Naive thymus-derived CD4-positive, alpha-beta T cell (primary cell): Measurements from ENCODE around the gene OR10A2. TPM values are rescaled to one million over a fixed set of nuclear protein-coding genes. Genes with fewer than 3 reads are reported as not detected.
"Not testable (repeated sequence)": the region's sequence is repeated elsewhere in the genome, so short reads cannot be mapped to it uniquely, and the experiment has no call there.

ENCODE experiments used
- ATAC-seq: fragments of 150-1000 bp; cut with Tn5 transposase; 2 replicates; pipeline ENCODE4 v1.10.0; 2021; ENCODE audit warnings: mild to moderate bottlenecking, moderate library complexity
- CTCF ChIA-PET: fragments of 350-600 bp; sonication (Branson Sonifier 250); formaldehyde crosslinking; loops from one replicate; lab custom pipeline; 2021; ENCODE audit warnings: antibody characterized with exemption; lab: Charles Lee
- POLR2A ChIA-PET: fragments of 350-600 bp; sonication (Branson Sonifier 250); formaldehyde crosslinking; loops from one replicate; lab custom pipeline; 2021; ENCODE audit warnings: antibody characterized with exemption, inconsistent platforms; lab: Charles Lee
- DNase-seq, 9 donors: peaks; one replicate each; pipeline versions ENCODE4 v3.0.0 to v3.0.0-alpha.2; 2020 to 2022; ENCODE audit warnings: mixed read lengths in 1 of 9
- H3K27ac ChIP-seq: one replicate; pipeline ENCODE4 v1.7.0; 2013; ENCODE audit warnings: mild to moderate bottlenecking, low read depth, low read length, moderate library complexity
- H3K27me3 ChIP-seq, 2 donors: one replicate each; pipeline ENCODE4 v1.7.0; 2013; ENCODE audit warnings: low read length in 2 of 2, mild to moderate bottlenecking in 2 of 2, moderate library complexity in 2 of 2; ENCODE audit not compliant: control insufficient read depth in 2 of 2, insufficient read depth in 2 of 2
- H3K36me3 ChIP-seq, 3 experiments: 1 replicate in 2 of 3; 2 replicates in 1 of 3; pipeline ENCODE4 v1.7.0; 2013; ENCODE audit warnings: low read length in 3 of 3, mild to moderate bottlenecking in 3 of 3, moderate library complexity in 1 of 3; ENCODE audit not compliant: insufficient read depth in 3 of 3, control insufficient read depth in 2 of 3
- H3K4me1 ChIP-seq, 2 donors: one replicate each; pipeline ENCODE4 v1.7.0; 2013; ENCODE audit warnings: low read length in 2 of 2, mild to moderate bottlenecking in 2 of 2, moderate library complexity in 1 of 2; ENCODE audit not compliant: control insufficient read depth in 2 of 2, insufficient read depth in 2 of 2
- H3K4me3 ChIP-seq: 2 replicates; pipeline ENCODE4 v1.7.0; 2013; ENCODE audit warnings: mild to moderate bottlenecking, low read length
- H3K9me3 ChIP-seq, 3 experiments: 1 replicate in 2 of 3; 2 replicates in 1 of 3; pipeline ENCODE4 v1.7.0; 2013; ENCODE audit warnings: low read length in 3 of 3; ENCODE audit not compliant: control insufficient read depth in 2 of 3
- H3K27ac Mint-ChIP-seq, 9 donors: one replicate each; pipeline ENCODE4 v1.8.0; 2020 to 2022; ENCODE audit warnings: mixed read lengths in 9 of 9, mild to moderate bottlenecking in 8 of 9, moderate library complexity in 5 of 9, inconsistent platforms in 2 of 9
- H3K27me3 Mint-ChIP-seq, 5 donors: one replicate each; pipeline ENCODE4 v1.8.0; 2021 to 2022; ENCODE audit warnings: mixed read lengths in 5 of 5, mild to moderate bottlenecking in 1 of 5
- H3K36me3 Mint-ChIP-seq, 5 donors: one replicate each; pipeline ENCODE4 v1.8.0; 2020 to 2022; ENCODE audit warnings: mixed read lengths in 5 of 5, mild to moderate bottlenecking in 3 of 5, inconsistent platforms in 1 of 5
- H3K4me1 Mint-ChIP-seq, 7 donors: one replicate each; pipeline ENCODE4 v1.8.0; 2020 to 2022; ENCODE audit warnings: mixed read lengths in 7 of 7, mild to moderate bottlenecking in 3 of 7, inconsistent platforms in 1 of 7
- H3K4me3 Mint-ChIP-seq, 10 donors: one replicate each; pipeline ENCODE4 v1.8.0; 2020 to 2022; ENCODE audit warnings: mild to moderate bottlenecking in 10 of 10, mixed read lengths in 10 of 10, moderate library complexity in 6 of 10, inconsistent platforms in 2 of 10
- H3K9me3 Mint-ChIP-seq, 11 donors: one replicate each; pipeline ENCODE4 v1.8.0; 2020 to 2022; ENCODE audit warnings: mixed read lengths in 11 of 11, mild to moderate bottlenecking in 4 of 11, inconsistent platforms in 1 of 11, moderate library complexity in 1 of 11
- intact Hi-C, 2 donors: fragments of 100-400 bp; cut with micrococcal nuclease; formaldehyde crosslinking; loops; one replicate each; pipeline ENCODE4 v1.15.1; 2023
- polyA plus RNA-seq, 2 donors: library from polyadenylated mRNA; unstranded; fragments of 300-500 nt; fragmentation: Illumina TruSeq; gene quantifications; one replicate each; pipeline ENCODE4 v1.2.3, GENCODE V29; 2021
- total RNA-seq, 6 experiments: library from RNA in 5 of 6; stranded (reverse) in 5 of 6; gene quantifications; 1 replicate in 5 of 6; 2 replicates in 1 of 6; pipeline ENCODE4 v1.2.3 and lab custom pipeline; 2021 to 2026

Gene OR10A2
- total and polyA plus RNA-seq, 7 experiments from 2014 or later, result 0.05 TPM; not detected in 6

- Mint-ChIP-seq H3K4me3 (no peak within 1 kb of the TSS), H3K27ac (no peak within 1 kb of the TSS), H3K9me3 (peaks cover 0 to 4% (median 0%) of the 10 kb centered on the region in 11 donors), H3K27me3 (peaks cover 1 to 42% (median 25%) of the 10 kb centered on the region in 5 donors), H3K4me1 (no peaks in the 10 kb centered on the region), H3K36me3 (no peaks in the 10 kb centered on the region)
- intact Hi-C loops, result no loop called here
- ChIA-PET POLR2A (no interaction called here), CTCF (no interaction called here)
- Histone ChIP-seq H3K4me1 (no peaks in the 10 kb centered on the region), H3K36me3 (no peaks in the 10 kb centered on the region), H3K27me3 (peaks cover 0 to 3% of the 10 kb centered on the region in 2 donors), H3K9me3 (no peaks in the 10 kb centered on the region), H3K4me3 (no peak within 1 kb of the TSS), H3K27ac (no peak within 1 kb of the TSS)
- DNase-seq (no peak), ATAC-seq (no peak)
Observed at GRCh38 chr11:6876325-6876724, 13.5 kb downstream of the OR10A2 start, which contains the start of gene OR10A4. OR10A4 (plus strand) TSS chr11:6876625; CDS start chr11:6876648, 23 bp downstream.

- DNase-seq (no peak), ATAC-seq (no peak)
- Mint-ChIP-seq H3K9me3 (peaks cover 0 to 4% (median 0%) of the 10 kb centered on the region in 11 donors), H3K36me3 (no peaks in the 10 kb centered on the region), H3K27ac (no peak overlapping the region), H3K4me1 (no peaks in the 10 kb centered on the region), H3K4me3 (no peak overlapping the region), H3K27me3 (peaks cover 4 to 45% (median 28%) of the 10 kb centered on the region in 5 donors)
- Histone ChIP-seq H3K27ac (no peak overlapping the region), H3K27me3 (peaks cover 0 to 3% of the 10 kb centered on the region in 2 donors), H3K4me3 (no peak overlapping the region), H3K36me3 (no peaks in the 10 kb centered on the region), H3K4me1 (no peaks in the 10 kb centered on the region), H3K9me3 (no peaks in the 10 kb centered on the region)
- intact Hi-C loops, result no loop called here
- ChIA-PET CTCF (no interaction called here), POLR2A (no interaction called here)
Observed at GRCh38 chr11:6876914-6877313, 14.1 kb downstream of the OR10A2 start.

GRCh38 chr11:6882751-6883150, 19.9 kb downstream of the OR10A2 start:
- Histone ChIP-seq H3K4me3 (no peak overlapping the region), H3K9me3 (no peaks in the 10 kb centered on the region), H3K27me3 (no peaks in the 10 kb centered on the region), H3K4me1 (no peaks in the 10 kb centered on the region), H3K36me3 (no peaks in the 10 kb centered on the region), H3K27ac (no peak overlapping the region)
- intact Hi-C loops, result no loop called here
- ChIA-PET CTCF (no interaction called here), POLR2A (no interaction called here)
- no peaks in the 10 kb centered on the region for H3K4me1 Mint-ChIP-seq
- H3K27ac Mint-ChIP-seq, result no peak overlapping the region
- H3K27me3 Mint-ChIP-seq, result peaks cover 10 to 37% (median 29%) of the 10 kb centered on the region in 5 donors
- no peaks in the 10 kb centered on the region for H3K36me3 Mint-ChIP-seq
- no peak for DNase-seq
- no peak overlapping the region for H3K4me3 Mint-ChIP-seq
- peaks cover 0 to 7% (median 0%) of the 10 kb centered on the region in 11 donors for H3K9me3 Mint-ChIP-seq
- no peak for ATAC-seq

DNA sequence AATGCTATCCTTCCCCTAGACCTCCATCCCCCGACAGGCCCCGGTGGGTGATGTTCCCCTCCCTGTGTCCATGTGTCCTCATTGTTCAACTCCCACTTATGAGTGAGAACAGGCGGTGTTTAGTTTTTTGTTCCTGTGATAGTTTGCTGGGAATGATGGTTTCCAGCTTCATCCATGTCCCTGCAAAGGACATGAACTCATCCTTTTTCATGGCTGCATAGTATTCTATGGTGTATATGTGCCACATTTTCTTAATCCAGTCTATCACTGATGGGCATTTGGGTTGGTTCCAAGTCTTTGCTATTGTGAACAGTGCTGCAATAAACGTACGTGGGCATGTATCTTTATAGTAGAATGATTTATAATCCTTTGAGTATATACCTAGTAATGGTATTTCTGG, 24.9 kb downstream of the OR10A2 start:
- POLR2A ChIA-PET, H3K36me3 ChIP-seq, H3K4me3 Mint-ChIP-seq, H3K27ac ChIP-seq, H3K4me1 ChIP-seq, CTCF ChIA-PET, H3K9me3 ChIP-seq, H3K27ac Mint-ChIP-seq, intact Hi-C loops, H3K27me3 ChIP-seq, ATAC-seq, DNase-seq, H3K4me1 Mint-ChIP-seq, H3K4me3 ChIP-seq, H3K36me3 Mint-ChIP-seq: not testable (repeated sequence)
- Mint-ChIP-seq H3K27me3 (peaks cover 24 to 31% (median 30%) of the 10 kb centered on the region in 5 donors), H3K9me3 (peaks cover 0 to 12% (median 1%) of the 10 kb centered on the region in 11 donors)

DNA sequence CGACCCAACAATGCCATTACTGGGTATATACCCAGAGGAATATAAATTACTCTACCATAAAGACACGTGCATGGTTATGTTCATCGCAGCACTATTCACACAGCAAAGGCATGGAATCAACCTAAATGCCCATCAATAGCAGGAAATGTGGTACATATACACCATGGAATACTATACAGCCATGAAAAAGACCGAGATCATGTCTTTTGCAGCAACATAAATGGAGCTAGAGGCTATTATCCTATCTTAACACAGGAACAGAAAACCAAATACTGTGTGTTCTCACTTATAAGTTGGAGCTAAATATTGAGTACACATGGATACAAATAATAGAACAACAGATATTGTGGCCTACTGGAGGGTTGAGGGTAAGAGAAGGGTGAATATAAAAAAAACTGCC, 26.0 kb downstream of the OR10A2 start:
- Mint-ChIP-seq H3K4me1 (no peaks in the 10 kb centered on the region), H3K4me3 (no peak overlapping the region), H3K27ac (no peak overlapping the region), H3K27me3 (peaks cover 17 to 29% (median 27%) of the 10 kb centered on the region in 5 donors), H3K36me3 (no peaks in the 10 kb centered on the region), H3K9me3 (peaks cover 0 to 12% (median 1%) of the 10 kb centered on the region in 11 donors)
- ChIA-PET POLR2A (no interaction called here), CTCF (no interaction called here)
- Histone ChIP-seq H3K36me3 (no peaks in the 10 kb centered on the region), H3K9me3 (peaks cover 0 to 3% (median 0%) of the 10 kb centered on the region in 3 experiments), H3K27me3 (no peaks in the 10 kb centered on the region), H3K4me1 (no peaks in the 10 kb centered on the region), H3K27ac (no peak overlapping the region), H3K4me3 (no peak overlapping the region)
- intact Hi-C loops, result no loop called here
- DNase-seq (no peak), ATAC-seq (no peak)

DNA sequence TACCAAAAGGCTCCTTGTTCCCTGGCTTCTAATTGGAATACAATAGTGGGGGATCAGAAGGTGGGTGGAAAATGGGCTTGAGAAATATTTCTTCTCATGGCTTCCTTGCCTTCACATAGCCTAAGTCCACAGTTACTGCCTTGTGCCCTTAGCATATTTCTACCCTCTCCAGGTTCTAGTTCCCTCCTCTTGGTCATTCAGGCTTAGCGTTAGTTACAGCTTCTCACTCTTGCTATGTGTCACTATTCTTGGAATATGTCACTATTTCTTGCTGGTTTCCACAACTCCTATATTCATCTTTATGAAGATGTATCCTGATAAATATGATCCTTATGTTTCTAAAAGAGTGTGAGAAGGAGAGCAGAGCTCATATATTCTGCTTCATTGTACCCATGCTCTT, 27.0 kb downstream of the OR10A2 start:
- DNase-seq (no peak), ATAC-seq (no peak)
- Histone ChIP-seq H3K9me3 (peaks cover 0 to 3% (median 0%) of the 10 kb centered on the region in 3 experiments), H3K27ac (no peak overlapping the region), H3K4me3 (no peak overlapping the region), H3K4me1 (no peaks in the 10 kb centered on the region), H3K36me3 (no peaks in the 10 kb centered on the region), H3K27me3 (no peaks in the 10 kb centered on the region)
- Mint-ChIP-seq H3K36me3 (no peaks in the 10 kb centered on the region), H3K4me3 (no peak overlapping the region), H3K9me3 (peaks cover 0 to 12% (median 1%) of the 10 kb centered on the region in 11 donors), H3K27me3 (peaks cover 10 to 26% (median 21%) of the 10 kb centered on the region in 5 donors), H3K4me1 (no peaks in the 10 kb centered on the region), H3K27ac (no peak overlapping the region)
- POLR2A ChIA-PET, result no interaction called here
- intact Hi-C loops, result no loop called here
- CTCF ChIA-PET, result no interaction called here

DNA sequence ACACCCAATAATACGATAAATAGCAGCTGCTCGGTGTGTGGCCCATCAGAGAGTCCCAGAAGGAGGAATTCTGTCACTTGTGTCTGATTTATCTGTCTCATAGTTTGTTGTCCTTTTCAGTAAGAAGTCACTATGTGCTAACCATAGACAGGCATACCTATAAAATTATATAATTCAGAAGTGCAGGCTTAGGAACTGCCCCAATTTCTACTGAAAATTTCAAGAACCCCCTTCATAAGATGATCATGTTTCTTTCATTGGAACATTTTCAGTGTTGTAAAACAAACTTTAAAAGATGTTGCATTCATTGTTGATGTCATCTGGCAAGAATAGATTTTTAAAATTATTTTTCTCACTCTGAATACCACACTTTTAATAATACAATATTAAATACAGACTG, 29.5 kb downstream of the OR10A2 start, which contains the start of gene OR2D2:
Gene OR2D2, minus strand, starts transcription at position 101 of the 400 bp plus-strand sequence. Its CDS starts 0 bp downstream, at position 101.
- Mint-ChIP-seq H3K9me3 (peaks cover 0 to 11% (median 0%) of the 10 kb centered on the region in 11 donors), H3K4me3 (no peak within 1 kb of the TSS), H3K4me1 (no peaks in the 10 kb centered on the region), H3K27me3 (peaks cover 5 to 44% (median 20%) of the 10 kb centered on the region in 5 donors), H3K36me3 (no peaks in the 10 kb centered on the region), H3K27ac (no peak within 1 kb of the TSS)
- POLR2A ChIA-PET, result interaction anchor here (0.6 kb wide), 1 partner anchor 64 kb away, joined by 3 read pairs; no protein-coding TSS in a partner anchor
- intact Hi-C loops, result no loop called here
- Histone ChIP-seq H3K27ac (no peak within 1 kb of the TSS), H3K4me3 (no peak within 1 kb of the TSS), H3K9me3 (peaks cover 0 to 3% (median 0%) of the 10 kb centered on the region in 3 experiments), H3K4me1 (no peaks in the 10 kb centered on the region), H3K27me3 (no peaks in the 10 kb centered on the region), H3K36me3 (no peaks in the 10 kb centered on the region)
- CTCF ChIA-PET, result no interaction called here
- no peak for ATAC-seq
- no peak for DNase-seq
